GM23338 (cell line): ENCODE measurements around the gene KRTAP10-1. TPM values are rescaled to one million over a fixed set of nuclear protein-coding genes. Genes with fewer than 3 reads are reported as not detected.

Source experiments
- ATAC-seq: fragments of 200-7000 bp; cut with Tn5 transposase; 3 replicates; pipeline ENCODE4 v1.9.1; 2020
- DNase-seq: peaks from one replicate; pipeline ENCODE4 v3.0.0-alpha.2; 2015; ENCODE audit warnings: low spot score
- H2AFZ ChIP-seq: fragments of 200-600 bp; sonication (generic); 2 replicates; pipeline ENCODE4 v1.8.0; 2016; ENCODE audit warnings: antibody characterized with exemption, mild to moderate bottlenecking, moderate library complexity
- H3F3A ChIP-seq: fragments of 200-600 bp; sonication (generic); replicated peaks from 2 replicates; pipeline ENCODE4 v1.8.0; 2017; ENCODE audit warnings: antibody characterized with exemption, mixed run types, low read depth
- H3K27ac ChIP-seq: fragments of 200-600 bp; sonication (generic); 2 replicates; pipeline ENCODE4 v1.6.1; 2016; ENCODE audit warnings: low read depth
- H3K27me3 ChIP-seq: fragments of 200-600 bp; sonication (generic); 2 replicates; pipeline ENCODE4 v1.8.0; 2016; ENCODE audit warnings: mild to moderate bottlenecking, mixed run types, moderate library complexity; ENCODE audit not compliant: insufficient read depth
- H3K36me3 ChIP-seq: fragments of 200-600 bp; sonication (generic); 2 replicates; pipeline ENCODE4 v1.8.0; 2016; ENCODE audit warnings: mild to moderate bottlenecking; ENCODE audit not compliant: insufficient read depth
- H3K4me1 ChIP-seq: fragments of 200-600 bp; sonication (generic); 2 replicates; pipeline ENCODE4 v1.8.0; 2016; ENCODE audit warnings: mild to moderate bottlenecking, moderate library complexity; ENCODE audit not compliant: insufficient read depth
- H3K4me2 ChIP-seq: fragments of 200-600 bp; sonication (generic); 2 replicates; pipeline ENCODE4 v1.7.1; 2017; ENCODE audit warnings: mixed run types
- H3K4me3 ChIP-seq: fragments of 200-600 bp; sonication (generic); 2 replicates; pipeline ENCODE4 v1.6.1; 2016; ENCODE audit warnings: mixed run types
- H3K79me2 ChIP-seq: fragments of 200-600 bp; sonication (generic); replicated peaks from 2 replicates; pipeline ENCODE4 v1.8.0; 2017; ENCODE audit warnings: mild to moderate bottlenecking; ENCODE audit not compliant: insufficient read depth
- H3K9me2 ChIP-seq: fragments of 200-600 bp; sonication (generic); 2 replicates; pipeline ENCODE4 v1.8.0; 2017; ENCODE audit not compliant: insufficient read depth
- H4K20me1 ChIP-seq: fragments of 200-600 bp; sonication (generic); replicated peaks from 2 replicates; pipeline ENCODE4 v1.8.0; 2017; ENCODE audit warnings: mild to moderate bottlenecking; ENCODE audit not compliant: insufficient read depth
- H3K27ac Mint-ChIP-seq: 2 replicates; pipeline ENCODE4 v1.8.0; 2020; ENCODE audit warnings: inconsistent platforms, mild to moderate bottlenecking, moderate library complexity, mixed read lengths
- H3K27me3 Mint-ChIP-seq: 3 replicates; pipeline ENCODE4 v1.8.0; 2022; ENCODE audit warnings: low read depth, mild to moderate bottlenecking, moderate library complexity, mixed read lengths, inconsistent platforms; ENCODE audit not compliant: insufficient read depth, poor library complexity
- H3K36me3 Mint-ChIP-seq: 3 replicates; pipeline ENCODE4 v1.8.0; 2021; ENCODE audit warnings: low read depth, mild to moderate bottlenecking, inconsistent platforms, moderate library complexity, mixed read lengths
- H3K4me1 Mint-ChIP-seq: 3 replicates; pipeline ENCODE4 v1.8.0; 2020; ENCODE audit warnings: mild to moderate bottlenecking, inconsistent platforms, mixed read lengths
- H3K4me3 Mint-ChIP-seq: 3 replicates; pipeline ENCODE4 v1.8.0; 2021; ENCODE audit warnings: moderate library complexity, mild to moderate bottlenecking, inconsistent platforms, mixed read lengths
- H3K9me3 Mint-ChIP-seq: 3 replicates; pipeline ENCODE4 v1.8.0; 2020; ENCODE audit warnings: moderate library complexity, mild to moderate bottlenecking, inconsistent platforms, mixed read lengths
- CREB1 ChIP-seq: fragments of 250-450 bp; sonication (Bioruptor Pico); IDR thresholded peaks from 2 replicates; pipeline ENCODE4 v1.5.0; 2020; ENCODE audit warnings: low read depth, mild to moderate bottlenecking, moderate library complexity
- EZH2 ChIP-seq: fragments of 200-600 bp; sonication (generic); IDR thresholded peaks from one replicate; pipeline ENCODE4 v1.8.0; 2017; ENCODE audit warnings: antibody characterized with exemption, mild to moderate bottlenecking, low read depth; ENCODE audit not compliant: unreplicated experiment
- EZH2phosphoT487 ChIP-seq: fragments of 200-600 bp; sonication (generic); IDR thresholded peaks from one replicate; pipeline ENCODE4 v1.8.1; 2018; ENCODE audit warnings: antibody characterized with exemption; ENCODE audit not compliant: unreplicated experiment
- JUNB ChIP-seq: IDR thresholded peaks from one replicate; pipeline ENCODE4 v1.6.1; 2016; ENCODE audit warnings: antibody characterized with exemption; ENCODE audit not compliant: unreplicated experiment
- NANOG ChIP-seq: IDR thresholded peaks from 2 replicates; pipeline ENCODE4 v1.6.1; 2016; ENCODE audit warnings: antibody characterized with exemption, borderline replicate concordance
- POLR2AphosphoS5 ChIP-seq: IDR thresholded peaks from 2 replicates; pipeline ENCODE4 v1.6.1; 2016; ENCODE audit warnings: antibody characterized with exemption, low read depth
- STAT1 ChIP-seq: IDR thresholded peaks from one replicate; pipeline ENCODE4 v1.6.1; 2016; ENCODE audit warnings: antibody characterized with exemption; ENCODE audit not compliant: unreplicated experiment
- ZNF114 ChIP-seq: fragments of 250-450 bp; sonication (Bioruptor Pico); IDR thresholded peaks from 2 replicates; pipeline ENCODE4 v1.5.0; 2020; ENCODE audit warnings: mild to moderate bottlenecking, moderate library complexity
- ZNF331 ChIP-seq: fragments of 250-450 bp; sonication (Bioruptor Pico); IDR thresholded peaks from 2 replicates; pipeline ENCODE4 v1.5.0; 2020; ENCODE audit warnings: low read depth, mild to moderate bottlenecking, moderate library complexity
- polyA plus RNA-seq: library from polyadenylated mRNA; unstranded; fragments of >200 nt; fragmentation: Nextera tagmentation; extraction: Ambion mirVana; gene quantifications from 2 replicates; pipeline ENCODE4 v1.2.1, GENCODE V29; 2016
- total RNA-seq: library from RNA; depleted of rRNA; stranded (reverse); fragments of >200 nt; shearing (Covaris generic); gene quantifications from 2 replicates; pipeline ENCODE4 v1.2.3, GENCODE V29; 2014
- TF ChIP-seq, protein P1 (sequence below): fragments of 250-450 bp; sonication (Bioruptor Pico); IDR thresholded peaks from 2 replicates; pipeline ENCODE4 v1.5.0; 2020; ENCODE audit warnings: mild to moderate bottlenecking, moderate library complexity
- TF ChIP-seq, protein P2 (sequence below): IDR thresholded peaks from one replicate; pipeline ENCODE4 v1.6.1; 2018; ENCODE audit warnings: antibody characterized with exemption; ENCODE audit not compliant: unreplicated experiment
- TF ChIP-seq, protein P3 (sequence below): IDR thresholded peaks from 2 replicates; pipeline ENCODE4 v1.6.1; 2016; ENCODE audit warnings: antibody characterized with exemption
- TF ChIP-seq, protein P4 (sequence below), 2 experiments: fragments of 200-600 bp in 1 of 2; sonication (generic) in 1 of 2; conservative IDR thresholded peaks; 2 replicates each; pipeline versions ENCODE4 v1.5.1 to v1.6.1; 2016 to 2017; ENCODE audit warnings: antibody characterized with exemption in 2 of 2, low read depth in 2 of 2, mild to moderate bottlenecking in 2 of 2, moderate library complexity in 1 of 2

Gene KRTAP10-1
- total and polyA plus RNA-seq, 2 experiments from 2014 or later: not detected

DNA sequence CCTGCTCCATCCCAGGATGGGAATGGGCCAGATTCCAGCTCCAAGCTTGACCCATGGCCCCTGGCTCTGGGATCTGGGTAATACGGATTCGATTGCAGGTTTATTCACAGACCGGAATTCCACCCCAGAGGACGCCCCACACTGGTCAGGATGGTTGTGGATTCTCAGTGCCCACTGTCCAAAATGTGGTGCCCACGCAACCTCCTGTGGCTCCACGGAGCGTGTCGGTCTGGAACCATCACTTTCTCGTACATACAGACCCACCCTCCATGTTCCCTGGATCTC is 31.6 kb downstream of the KRTAP10-1 start:
- no peak for DNase-seq
- H2AFZ ChIP-seq: no peak overlapping the region
- Mint-ChIP-seq H3K9me3 (no peaks in the 10 kb centered on the region; the same call in 2 of the 3 replicates), H3K4me1 (no peaks in the 10 kb centered on the region; the same call in 2 of the 3 replicates), H3K4me3 (no peak overlapping the region), H3K27ac (no peak overlapping the region), H3K27me3 (peaks cover 12% of the 10 kb centered on the region), H3K36me3 (no peaks in the 10 kb centered on the region)
- no peaks in the 10 kb centered on the region for H3K27me3 ChIP-seq
- H3K27ac ChIP-seq: no peak overlapping the region
- H3K4me1 ChIP-seq: no peaks in the 10 kb centered on the region
- ATAC-seq: no peak
- H4K20me1 ChIP-seq: no peaks in the 10 kb centered on the region
- no peak overlapping the region for H3K4me2 ChIP-seq
- no peak for TF ChIP-seq POLR2AphosphoS5
- no peak for TF ChIP-seq ZNF331 (CRISPR knock-in tag)
- TF ChIP-seq, protein P1, sequence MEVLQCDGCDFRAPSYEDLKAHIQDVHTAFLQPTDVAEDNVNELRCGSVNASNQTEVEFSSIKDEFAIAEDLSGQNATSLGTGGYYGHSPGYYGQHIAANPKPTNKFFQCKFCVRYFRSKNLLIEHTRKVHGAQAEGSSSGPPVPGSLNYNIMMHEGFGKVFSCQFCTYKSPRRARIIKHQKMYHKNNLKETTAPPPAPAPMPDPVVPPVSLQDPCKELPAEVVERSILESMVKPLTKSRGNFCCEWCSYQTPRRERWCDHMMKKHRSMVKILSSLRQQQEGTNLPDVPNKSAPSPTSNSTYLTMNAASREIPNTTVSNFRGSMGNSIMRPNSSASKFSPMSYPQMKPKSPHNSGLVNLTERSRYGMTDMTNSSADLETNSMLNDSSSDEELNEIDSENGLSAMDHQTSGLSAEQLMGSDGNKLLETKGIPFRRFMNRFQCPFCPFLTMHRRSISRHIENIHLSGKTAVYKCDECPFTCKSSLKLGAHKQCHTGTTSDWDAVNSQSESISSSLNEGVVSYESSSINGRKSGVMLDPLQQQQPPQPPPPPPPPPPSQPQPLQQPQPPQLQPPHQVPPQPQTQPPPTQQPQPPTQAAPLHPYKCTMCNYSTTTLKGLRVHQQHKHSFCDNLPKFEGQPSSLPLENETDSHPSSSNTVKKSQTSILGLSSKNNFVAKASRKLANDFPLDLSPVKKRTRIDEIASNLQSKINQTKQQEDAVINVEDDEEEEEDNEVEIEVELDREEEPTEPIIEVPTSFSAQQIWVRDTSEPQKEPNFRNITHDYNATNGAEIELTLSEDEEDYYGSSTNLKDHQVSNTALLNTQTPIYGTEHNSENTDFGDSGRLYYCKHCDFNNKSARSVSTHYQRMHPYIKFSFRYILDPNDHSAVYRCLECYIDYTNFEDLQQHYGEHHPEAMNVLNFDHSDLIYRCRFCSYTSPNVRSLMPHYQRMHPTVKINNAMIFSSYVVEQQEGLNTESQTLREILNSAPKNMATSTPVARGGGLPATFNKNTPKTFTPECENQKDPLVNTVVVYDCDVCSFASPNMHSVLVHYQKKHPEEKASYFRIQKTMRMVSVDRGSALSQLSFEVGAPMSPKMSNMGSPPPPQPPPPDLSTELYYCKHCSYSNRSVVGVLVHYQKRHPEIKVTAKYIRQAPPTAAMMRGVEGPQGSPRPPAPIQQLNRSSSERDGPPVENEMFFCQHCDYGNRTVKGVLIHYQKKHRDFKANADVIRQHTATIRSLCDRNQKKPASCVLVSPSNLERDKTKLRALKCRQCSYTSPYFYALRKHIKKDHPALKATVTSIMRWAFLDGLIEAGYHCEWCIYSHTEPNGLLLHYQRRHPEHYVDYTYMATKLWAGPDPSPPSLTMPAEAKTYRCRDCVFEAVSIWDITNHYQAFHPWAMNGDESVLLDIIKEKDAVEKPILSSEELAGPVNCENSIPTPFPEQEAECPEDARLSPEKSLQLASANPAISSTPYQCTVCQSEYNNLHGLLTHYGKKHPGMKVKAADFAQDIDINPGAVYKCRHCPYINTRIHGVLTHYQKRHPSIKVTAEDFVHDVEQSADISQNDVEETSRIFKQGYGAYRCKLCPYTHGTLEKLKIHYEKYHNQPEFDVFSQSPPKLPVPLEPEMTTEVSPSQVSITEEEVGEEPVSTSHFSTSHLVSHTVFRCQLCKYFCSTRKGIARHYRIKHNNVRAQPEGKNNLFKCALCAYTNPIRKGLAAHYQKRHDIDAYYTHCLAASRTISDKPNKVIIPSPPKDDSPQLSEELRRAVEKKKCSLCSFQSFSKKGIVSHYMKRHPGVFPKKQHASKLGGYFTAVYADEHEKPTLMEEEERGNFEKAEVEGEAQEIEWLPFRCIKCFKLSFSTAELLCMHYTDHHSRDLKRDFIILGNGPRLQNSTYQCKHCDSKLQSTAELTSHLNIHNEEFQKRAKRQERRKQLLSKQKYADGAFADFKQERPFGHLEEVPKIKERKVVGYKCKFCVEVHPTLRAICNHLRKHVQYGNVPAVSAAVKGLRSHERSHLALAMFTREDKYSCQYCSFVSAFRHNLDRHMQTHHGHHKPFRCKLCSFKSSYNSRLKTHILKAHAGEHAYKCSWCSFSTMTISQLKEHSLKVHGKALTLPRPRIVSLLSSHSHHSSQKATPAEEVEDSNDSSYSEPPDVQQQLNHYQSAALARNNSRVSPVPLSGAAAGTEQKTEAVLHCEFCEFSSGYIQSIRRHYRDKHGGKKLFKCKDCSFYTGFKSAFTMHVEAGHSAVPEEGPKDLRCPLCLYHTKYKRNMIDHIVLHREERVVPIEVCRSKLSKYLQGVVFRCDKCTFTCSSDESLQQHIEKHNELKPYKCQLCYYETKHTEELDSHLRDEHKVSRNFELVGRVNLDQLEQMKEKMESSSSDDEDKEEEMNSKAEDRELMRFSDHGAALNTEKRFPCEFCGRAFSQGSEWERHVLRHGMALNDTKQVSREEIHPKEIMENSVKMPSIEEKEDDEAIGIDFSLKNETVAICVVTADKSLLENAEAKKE: no peak
- TF ChIP-seq, protein P2, sequence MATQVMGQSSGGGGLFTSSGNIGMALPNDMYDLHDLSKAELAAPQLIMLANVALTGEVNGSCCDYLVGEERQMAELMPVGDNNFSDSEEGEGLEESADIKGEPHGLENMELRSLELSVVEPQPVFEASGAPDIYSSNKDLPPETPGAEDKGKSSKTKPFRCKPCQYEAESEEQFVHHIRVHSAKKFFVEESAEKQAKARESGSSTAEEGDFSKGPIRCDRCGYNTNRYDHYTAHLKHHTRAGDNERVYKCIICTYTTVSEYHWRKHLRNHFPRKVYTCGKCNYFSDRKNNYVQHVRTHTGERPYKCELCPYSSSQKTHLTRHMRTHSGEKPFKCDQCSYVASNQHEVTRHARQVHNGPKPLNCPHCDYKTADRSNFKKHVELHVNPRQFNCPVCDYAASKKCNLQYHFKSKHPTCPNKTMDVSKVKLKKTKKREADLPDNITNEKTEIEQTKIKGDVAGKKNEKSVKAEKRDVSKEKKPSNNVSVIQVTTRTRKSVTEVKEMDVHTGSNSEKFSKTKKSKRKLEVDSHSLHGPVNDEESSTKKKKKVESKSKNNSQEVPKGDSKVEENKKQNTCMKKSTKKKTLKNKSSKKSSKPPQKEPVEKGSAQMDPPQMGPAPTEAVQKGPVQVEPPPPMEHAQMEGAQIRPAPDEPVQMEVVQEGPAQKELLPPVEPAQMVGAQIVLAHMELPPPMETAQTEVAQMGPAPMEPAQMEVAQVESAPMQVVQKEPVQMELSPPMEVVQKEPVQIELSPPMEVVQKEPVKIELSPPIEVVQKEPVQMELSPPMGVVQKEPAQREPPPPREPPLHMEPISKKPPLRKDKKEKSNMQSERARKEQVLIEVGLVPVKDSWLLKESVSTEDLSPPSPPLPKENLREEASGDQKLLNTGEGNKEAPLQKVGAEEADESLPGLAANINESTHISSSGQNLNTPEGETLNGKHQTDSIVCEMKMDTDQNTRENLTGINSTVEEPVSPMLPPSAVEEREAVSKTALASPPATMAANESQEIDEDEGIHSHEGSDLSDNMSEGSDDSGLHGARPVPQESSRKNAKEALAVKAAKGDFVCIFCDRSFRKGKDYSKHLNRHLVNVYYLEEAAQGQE: no peak
- TF ChIP-seq NANOG: no peak
- TF ChIP-seq, protein P3, sequence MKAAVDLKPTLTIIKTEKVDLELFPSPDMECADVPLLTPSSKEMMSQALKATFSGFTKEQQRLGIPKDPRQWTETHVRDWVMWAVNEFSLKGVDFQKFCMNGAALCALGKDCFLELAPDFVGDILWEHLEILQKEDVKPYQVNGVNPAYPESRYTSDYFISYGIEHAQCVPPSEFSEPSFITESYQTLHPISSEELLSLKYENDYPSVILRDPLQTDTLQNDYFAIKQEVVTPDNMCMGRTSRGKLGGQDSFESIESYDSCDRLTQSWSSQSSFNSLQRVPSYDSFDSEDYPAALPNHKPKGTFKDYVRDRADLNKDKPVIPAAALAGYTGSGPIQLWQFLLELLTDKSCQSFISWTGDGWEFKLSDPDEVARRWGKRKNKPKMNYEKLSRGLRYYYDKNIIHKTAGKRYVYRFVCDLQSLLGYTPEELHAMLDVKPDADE: no peak
- no peak for TF ChIP-seq STAT1
- TF ChIP-seq JUNB: no peak
- no peak for TF ChIP-seq CREB1 (CRISPR knock-in tag)
- TF ChIP-seq EZH2: no peak
- TF ChIP-seq ZNF114 (CRISPR knock-in tag): no peak
- TF ChIP-seq EZH2phosphoT487: no peak
- TF ChIP-seq, protein P4, sequence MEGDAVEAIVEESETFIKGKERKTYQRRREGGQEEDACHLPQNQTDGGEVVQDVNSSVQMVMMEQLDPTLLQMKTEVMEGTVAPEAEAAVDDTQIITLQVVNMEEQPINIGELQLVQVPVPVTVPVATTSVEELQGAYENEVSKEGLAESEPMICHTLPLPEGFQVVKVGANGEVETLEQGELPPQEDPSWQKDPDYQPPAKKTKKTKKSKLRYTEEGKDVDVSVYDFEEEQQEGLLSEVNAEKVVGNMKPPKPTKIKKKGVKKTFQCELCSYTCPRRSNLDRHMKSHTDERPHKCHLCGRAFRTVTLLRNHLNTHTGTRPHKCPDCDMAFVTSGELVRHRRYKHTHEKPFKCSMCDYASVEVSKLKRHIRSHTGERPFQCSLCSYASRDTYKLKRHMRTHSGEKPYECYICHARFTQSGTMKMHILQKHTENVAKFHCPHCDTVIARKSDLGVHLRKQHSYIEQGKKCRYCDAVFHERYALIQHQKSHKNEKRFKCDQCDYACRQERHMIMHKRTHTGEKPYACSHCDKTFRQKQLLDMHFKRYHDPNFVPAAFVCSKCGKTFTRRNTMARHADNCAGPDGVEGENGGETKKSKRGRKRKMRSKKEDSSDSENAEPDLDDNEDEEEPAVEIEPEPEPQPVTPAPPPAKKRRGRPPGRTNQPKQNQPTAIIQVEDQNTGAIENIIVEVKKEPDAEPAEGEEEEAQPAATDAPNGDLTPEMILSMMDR (conservative IDR thresholded peaks at IDR 0.05; ENCODE audit: low read depth in 2 of 2): no peak
- no peak overlapping the region for H3K4me3 ChIP-seq
- H3K9me2 ChIP-seq: no peaks in the 10 kb centered on the region
- H3F3A ChIP-seq: no peaks in the 10 kb centered on the region
- no peaks in the 10 kb centered on the region for H3K79me2 ChIP-seq
- no peaks in the 10 kb centered on the region for H3K36me3 ChIP-seq
